Ascending aorta (tissue), 2 donors: Measurements from ENCODE around the gene SACM1L. TPM values are rescaled to one million over a fixed set of nuclear protein-coding genes. Genes with fewer than 3 reads are reported as not detected.

Experiments
- DNase-seq, 2 donors: peaks; one replicate each; pipeline ENCODE4 v3.0.0-alpha.2; 2019; ENCODE audit warnings: low spot score in 2 of 2
- H3K27ac ChIP-seq, 2 donors: fragments of 200-600 bp; sonication (generic); one replicate each; pipeline ENCODE4 v1.5.1; 2016 to 2017; ENCODE audit warnings: mild to moderate bottlenecking in 1 of 2
- H3K27me3 ChIP-seq: fragments of 200-600 bp; sonication (generic); one replicate; pipeline ENCODE4 v1.5.1; 2017
- H3K36me3 ChIP-seq, 2 donors: fragments of 200-600 bp; sonication (generic); one replicate each; pipeline ENCODE4 v1.5.1; 2016
- H3K4me1 ChIP-seq, 2 donors: fragments of 200-600 bp; sonication (generic); one replicate each; pipeline ENCODE4 v1.5.1; 2016 to 2017; ENCODE audit warnings: mild to moderate bottlenecking in 1 of 2
- H3K4me3 ChIP-seq, 2 donors: fragments of 200-600 bp; sonication (generic); one replicate each; pipeline ENCODE4 v1.5.1; 2016 to 2017; ENCODE audit warnings: mild to moderate bottlenecking in 1 of 2
- H3K9me3 ChIP-seq, 2 donors: fragments of 200-600 bp; sonication (generic); one replicate each; pipeline ENCODE4 v1.5.1; 2016
- CTCF ChIP-seq, 3 experiments: fragments of 200-600 bp in 2 of 3; fragments of 450-650 bp in 1 of 3; sonication (generic) in 2 of 3; IDR thresholded peaks; one replicate each; pipeline ENCODE4 v1.5.1; 2016 to 2019; ENCODE audit warnings: antibody characterized with exemption in 3 of 3, mild to moderate bottlenecking in 1 of 3, moderate library complexity in 1 of 3
- intact Hi-C: fragments of 100-400 bp; cut with DNase I; formaldehyde crosslinking; loops from one replicate; pipeline ENCODE4 v1.15.1; 2023
- total RNA-seq: library from RNA; depleted of rRNA; stranded (reverse); fragments of >200 nt; gene quantifications from one replicate; pipeline ENCODE4 v1.1.0, GENCODE V29; 2016

The SACM1L gene
- total RNA-seq, 1 donor from 2014 or later: 7.2 TPM

DNA sequence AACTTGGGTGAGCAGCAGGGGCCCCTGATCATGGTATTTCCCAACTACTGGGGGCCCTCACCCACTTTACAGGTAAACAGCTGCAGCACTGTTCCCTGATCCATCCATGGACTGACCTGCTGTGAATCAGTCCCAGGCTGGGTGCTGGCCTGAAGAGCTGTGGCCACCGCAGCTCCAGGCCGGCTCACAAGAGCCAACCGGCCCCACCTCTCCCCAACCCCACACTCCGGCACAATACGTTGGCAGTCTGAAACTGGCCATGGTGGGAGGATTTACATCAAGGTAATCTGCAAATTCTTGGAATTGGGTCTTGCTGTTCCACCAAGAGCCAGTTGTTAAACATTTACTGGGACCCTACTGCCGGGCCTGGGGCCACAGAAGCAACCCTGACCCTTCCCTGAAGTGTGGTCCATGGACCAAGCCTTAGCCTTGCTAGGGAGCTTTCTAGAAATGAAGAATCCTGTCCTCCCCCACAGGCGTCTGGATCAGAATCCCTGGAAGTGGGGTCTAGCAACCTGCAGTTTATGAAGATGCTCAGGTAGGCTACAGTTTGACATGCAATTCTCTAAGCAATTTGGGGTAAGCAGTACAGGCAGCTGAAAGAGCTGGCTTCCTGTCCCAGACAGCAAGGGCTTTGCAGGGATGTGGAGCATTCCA, 103.4 kb downstream of the SACM1L start:
- no peak for TF ChIP-seq CTCF (IDR thresholded peaks at IDR 0.05)
- intact Hi-C loops: no loop called here
- peak in 1 of 2 donors; percentile 38 for DNase-seq
- H3K9me3 ChIP-seq: no peaks in the 10 kb centered on the region
- H3K27me3 ChIP-seq: peaks cover 10% of the 10 kb centered on the region
- no peak overlapping the region for H3K27ac ChIP-seq
- no peak overlapping the region for H3K4me3 ChIP-seq
- peaks cover 4 to 8% of the 10 kb centered on the region in 2 donors for H3K4me1 ChIP-seq
- no peaks in the 10 kb centered on the region for H3K36me3 ChIP-seq

- Histone ChIP-seq H3K27ac (no peak overlapping the region), H3K9me3 (no peaks in the 10 kb centered on the region), H3K36me3 (no peaks in the 10 kb centered on the region), H3K4me1 (peaks cover 4 to 8% of the 10 kb centered on the region in 2 donors), H3K4me3 (no peak overlapping the region), H3K27me3 (peaks cover 10% of the 10 kb centered on the region)
- peak in 1 of 2 donors; percentile 35 for DNase-seq
- intact Hi-C loops: no loop called here
- TF ChIP-seq CTCF (IDR thresholded peaks at IDR 0.05): no peak
These were observed 104.4 kb downstream of the SACM1L start for GRCh38 chr3:45793482-45794176.

DNA sequence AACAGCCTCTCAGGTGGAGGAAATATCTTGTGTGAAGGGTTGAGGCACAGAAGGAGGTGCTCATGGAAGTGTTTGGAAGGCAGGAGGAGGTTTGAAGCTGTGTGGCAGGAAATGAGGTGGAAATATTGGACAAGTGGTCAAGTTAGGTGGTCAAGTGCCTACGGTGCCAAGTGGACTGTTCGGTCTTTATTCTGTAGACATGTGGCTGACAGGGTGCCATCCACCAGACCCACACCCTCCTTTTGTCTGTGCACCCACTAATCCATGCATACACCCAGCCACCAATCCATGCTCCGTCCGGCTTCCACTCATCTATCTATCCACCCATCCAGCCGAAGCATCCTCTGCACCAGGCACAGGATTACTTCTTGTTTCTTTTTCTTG, 105.0 kb downstream of the SACM1L start:
- Histone ChIP-seq H3K4me3 (no peak overlapping the region), H3K27ac (no peak overlapping the region), H3K36me3 (no peaks in the 10 kb centered on the region), H3K4me1 (peaks cover 4 to 8% of the 10 kb centered on the region in 2 donors), H3K27me3 (peaks cover 10% of the 10 kb centered on the region), H3K9me3 (no peaks in the 10 kb centered on the region)
- peak in 1 of 2 donors; percentile 27 for DNase-seq
- intact Hi-C loops: no loop called here
- no peak for TF ChIP-seq CTCF (IDR thresholded peaks at IDR 0.05)

GRCh38 chr3:45794660-45795059, 105.5 kb downstream of the SACM1L start:
- intact Hi-C loops: no loop called here
- no peaks in the 10 kb centered on the region for H3K9me3 ChIP-seq
- H3K27ac ChIP-seq: no peak overlapping the region
- no peaks in the 10 kb centered on the region for H3K36me3 ChIP-seq
- peaks cover 10% of the 10 kb centered on the region for H3K27me3 ChIP-seq
- no peak for DNase-seq
- TF ChIP-seq CTCF (IDR thresholded peaks at IDR 0.05): no peak
- H3K4me1 ChIP-seq: peaks cover 4 to 8% of the 10 kb centered on the region in 2 donors
- H3K4me3 ChIP-seq: no peak overlapping the region

Other genes with a start within 250 kb of the SACM1L start
- gene LIMD1, start 94.6 kb upstream of the SACM1L start, total RNA-seq: 36.8 TPM
- gene SLC6A20, start 107.1 kb downstream of the SACM1L start, total RNA-seq: not detected
- 6.7 TPM for gene LZTFL1, start 152.7 kb downstream of the SACM1L start, total RNA-seq
- gene CCR9, start 197.1 kb downstream of the SACM1L start, total RNA-seq: not detected